ENCODE data around the gene RARS1.

The RARS1 gene

DNA sequence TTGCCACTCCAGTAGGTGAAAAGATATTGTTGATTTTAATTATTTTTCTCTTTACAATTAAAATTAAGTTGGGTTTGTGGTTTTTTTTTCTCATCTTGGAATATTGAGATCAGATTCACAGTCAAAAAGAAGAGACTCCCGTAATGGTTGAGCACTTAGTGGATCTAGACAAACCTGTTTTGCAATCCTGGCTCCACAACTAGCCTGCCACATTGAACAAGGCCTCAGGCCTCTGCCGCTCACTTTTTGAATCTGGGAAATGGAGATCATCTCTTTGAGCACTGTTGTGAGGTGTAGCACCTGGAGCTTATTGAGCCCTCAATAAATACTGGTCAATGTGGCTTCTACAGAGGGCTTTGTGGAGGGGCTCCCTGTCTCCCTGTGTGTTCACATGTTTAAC is 37.1 kb upstream of the RARS1 start:
- no peak for TF ChIP-seq POLR2AphosphoS5 (IDR thresholded peaks at IDR 0.05; ENCODE audit: low read depth)
- TF ChIP-seq, protein P1, sequence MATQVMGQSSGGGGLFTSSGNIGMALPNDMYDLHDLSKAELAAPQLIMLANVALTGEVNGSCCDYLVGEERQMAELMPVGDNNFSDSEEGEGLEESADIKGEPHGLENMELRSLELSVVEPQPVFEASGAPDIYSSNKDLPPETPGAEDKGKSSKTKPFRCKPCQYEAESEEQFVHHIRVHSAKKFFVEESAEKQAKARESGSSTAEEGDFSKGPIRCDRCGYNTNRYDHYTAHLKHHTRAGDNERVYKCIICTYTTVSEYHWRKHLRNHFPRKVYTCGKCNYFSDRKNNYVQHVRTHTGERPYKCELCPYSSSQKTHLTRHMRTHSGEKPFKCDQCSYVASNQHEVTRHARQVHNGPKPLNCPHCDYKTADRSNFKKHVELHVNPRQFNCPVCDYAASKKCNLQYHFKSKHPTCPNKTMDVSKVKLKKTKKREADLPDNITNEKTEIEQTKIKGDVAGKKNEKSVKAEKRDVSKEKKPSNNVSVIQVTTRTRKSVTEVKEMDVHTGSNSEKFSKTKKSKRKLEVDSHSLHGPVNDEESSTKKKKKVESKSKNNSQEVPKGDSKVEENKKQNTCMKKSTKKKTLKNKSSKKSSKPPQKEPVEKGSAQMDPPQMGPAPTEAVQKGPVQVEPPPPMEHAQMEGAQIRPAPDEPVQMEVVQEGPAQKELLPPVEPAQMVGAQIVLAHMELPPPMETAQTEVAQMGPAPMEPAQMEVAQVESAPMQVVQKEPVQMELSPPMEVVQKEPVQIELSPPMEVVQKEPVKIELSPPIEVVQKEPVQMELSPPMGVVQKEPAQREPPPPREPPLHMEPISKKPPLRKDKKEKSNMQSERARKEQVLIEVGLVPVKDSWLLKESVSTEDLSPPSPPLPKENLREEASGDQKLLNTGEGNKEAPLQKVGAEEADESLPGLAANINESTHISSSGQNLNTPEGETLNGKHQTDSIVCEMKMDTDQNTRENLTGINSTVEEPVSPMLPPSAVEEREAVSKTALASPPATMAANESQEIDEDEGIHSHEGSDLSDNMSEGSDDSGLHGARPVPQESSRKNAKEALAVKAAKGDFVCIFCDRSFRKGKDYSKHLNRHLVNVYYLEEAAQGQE (IDR thresholded peaks at IDR 0.05; ENCODE audit: insufficient replicate concordance, low read depth), result no peak
- TF ChIP-seq GABPA (IDR thresholded peaks at IDR 0.05; ENCODE audit: low read depth), result no peak
- TF ChIP-seq SPI1 (IDR thresholded peaks at IDR 0.05; ENCODE audit: borderline replicate concordance, low read depth), result no peak
- no peak overlapping the region for H3K4me3 ChIP-seq (replicated peaks; ENCODE audit: insufficient read depth, low read length)
- no peak overlapping the region for H3K27ac ChIP-seq (replicated peaks)
- no peaks in the 10 kb centered on the region for H3K27me3 ChIP-seq (ENCODE audit: insufficient read depth, poor library complexity, severe bottlenecking)
- DNase-seq (ENCODE audit: low read depth in 1 of 2, low spot score in 1 of 2), result no peak

DNA sequence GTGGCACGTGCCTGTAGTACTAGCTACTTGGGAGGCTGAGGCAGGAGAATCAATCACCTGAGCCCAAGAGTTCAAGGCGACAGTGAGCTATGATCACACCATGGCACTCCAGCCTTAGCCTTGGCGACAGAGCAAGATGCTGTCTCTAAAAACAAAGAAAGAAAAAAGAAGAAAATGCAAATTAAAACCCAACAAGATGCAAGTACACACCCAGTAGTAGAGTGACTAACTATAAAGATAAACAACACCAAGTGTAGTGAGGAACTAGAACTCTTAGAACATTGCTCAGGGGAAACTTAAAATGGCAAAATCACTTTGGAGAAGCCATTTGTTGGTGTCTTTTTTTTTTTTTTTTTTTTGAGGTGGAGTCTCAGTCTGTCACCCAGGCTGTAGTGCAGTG is 34.7 kb upstream of the RARS1 start:
- Histone ChIP-seq H3K27me3 (ENCODE audit: insufficient read depth, poor library complexity, severe bottlenecking) (no peaks in the 10 kb centered on the region), H3K4me3 (replicated peaks; ENCODE audit: insufficient read depth, low read length) (no peak overlapping the region), H3K27ac (replicated peaks) (no peak overlapping the region)
- DNase-seq (ENCODE audit: low read depth in 1 of 2, low spot score in 1 of 2), result no peak
- TF ChIP-seq, protein P2, sequence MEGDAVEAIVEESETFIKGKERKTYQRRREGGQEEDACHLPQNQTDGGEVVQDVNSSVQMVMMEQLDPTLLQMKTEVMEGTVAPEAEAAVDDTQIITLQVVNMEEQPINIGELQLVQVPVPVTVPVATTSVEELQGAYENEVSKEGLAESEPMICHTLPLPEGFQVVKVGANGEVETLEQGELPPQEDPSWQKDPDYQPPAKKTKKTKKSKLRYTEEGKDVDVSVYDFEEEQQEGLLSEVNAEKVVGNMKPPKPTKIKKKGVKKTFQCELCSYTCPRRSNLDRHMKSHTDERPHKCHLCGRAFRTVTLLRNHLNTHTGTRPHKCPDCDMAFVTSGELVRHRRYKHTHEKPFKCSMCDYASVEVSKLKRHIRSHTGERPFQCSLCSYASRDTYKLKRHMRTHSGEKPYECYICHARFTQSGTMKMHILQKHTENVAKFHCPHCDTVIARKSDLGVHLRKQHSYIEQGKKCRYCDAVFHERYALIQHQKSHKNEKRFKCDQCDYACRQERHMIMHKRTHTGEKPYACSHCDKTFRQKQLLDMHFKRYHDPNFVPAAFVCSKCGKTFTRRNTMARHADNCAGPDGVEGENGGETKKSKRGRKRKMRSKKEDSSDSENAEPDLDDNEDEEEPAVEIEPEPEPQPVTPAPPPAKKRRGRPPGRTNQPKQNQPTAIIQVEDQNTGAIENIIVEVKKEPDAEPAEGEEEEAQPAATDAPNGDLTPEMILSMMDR (IDR thresholded peaks at IDR 0.05; ENCODE audit: insufficient read depth, low read length), result no peak
- TF ChIP-seq POLR2AphosphoS5 (IDR thresholded peaks at IDR 0.05; ENCODE audit: low read depth) (no peak), GABPA (IDR thresholded peaks at IDR 0.05; ENCODE audit: low read depth) (no peak), SPI1 (IDR thresholded peaks at IDR 0.05; ENCODE audit: borderline replicate concordance, low read depth) (no peak)
- TF ChIP-seq, protein P1 (IDR thresholded peaks at IDR 0.05; ENCODE audit: insufficient replicate concordance, low read depth), result no peak

DNA sequence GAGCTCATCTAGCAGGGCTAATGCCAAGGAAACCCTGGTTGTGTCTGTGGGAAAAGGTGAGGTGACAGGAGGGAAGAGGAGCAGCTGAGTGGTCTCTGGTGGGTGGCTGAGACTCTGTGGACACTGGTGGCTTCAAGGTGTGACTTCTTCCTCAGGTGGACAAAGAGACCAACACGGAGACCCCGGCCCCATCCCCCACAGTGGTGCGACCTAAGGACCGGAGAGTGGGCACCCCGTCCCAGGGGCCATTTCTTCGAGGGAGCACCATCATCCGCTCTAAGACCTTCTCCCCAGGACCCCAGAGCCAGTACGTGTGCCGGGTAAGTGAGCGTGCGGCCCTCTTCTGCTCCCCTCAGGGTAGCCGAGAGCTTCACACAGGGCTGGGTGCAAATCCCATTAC is 31.1 kb upstream of the RARS1 start:
- Histone ChIP-seq H3K27me3 (ENCODE audit: insufficient read depth, poor library complexity, severe bottlenecking) (no peaks in the 10 kb centered on the region), H3K27ac (replicated peaks) (no peak overlapping the region), H3K4me3 (replicated peaks; ENCODE audit: insufficient read depth, low read length) (no peak overlapping the region)
- TF ChIP-seq SPI1 (IDR thresholded peaks at IDR 0.05; ENCODE audit: borderline replicate concordance, low read depth) (no peak), GABPA (IDR thresholded peaks at IDR 0.05; ENCODE audit: low read depth) (no peak), POLR2AphosphoS5 (IDR thresholded peaks at IDR 0.05; ENCODE audit: low read depth) (no peak)
- TF ChIP-seq, protein P2 (IDR thresholded peaks at IDR 0.05; ENCODE audit: insufficient read depth, low read length), result no peak
- TF ChIP-seq, protein P1 (IDR thresholded peaks at IDR 0.05; ENCODE audit: insufficient replicate concordance, low read depth), result no peak
- DNase-seq (ENCODE audit: low read depth in 1 of 2, low spot score in 1 of 2), result no peak
